22Rv1 (cell line): Measurements from ENCODE around the gene UXS1.

Source experiments
- CTCF ChIP-seq: fragments of 450-650 bp; IDR thresholded peaks from 2 replicates; pipeline ENCODE4 v1.5.1; 2017; ENCODE audit warnings: mild to moderate bottlenecking
- ZFX ChIP-seq: fragments of 450-650 bp; IDR thresholded peaks from 2 replicates; pipeline ENCODE4 v1.6.1; 2017; ENCODE audit warnings: antibody characterized with exemption, borderline replicate concordance

- TF ChIP-seq CTCF (no peak), ZFX (no peak)
Observed at GRCh38 chr2:106089611-106090010, 104.5 kb downstream of the UXS1 start.
